DND-41 (cell line): ENCODE data around the gene DEPDC1.

Source experiments
- ATAC-seq: fragments of 200-7000 bp; cut with Tn5 transposase; 3 replicates; pipeline ENCODE4 v1.9.1; 2021; ENCODE audit warnings: low read depth; ENCODE audit not compliant: insufficient read depth
- DNase-seq: peaks from one replicate; pipeline ENCODE4 v3.0.0-alpha.2; 2020
- H2AFZ ChIP-seq: 2 replicates; pipeline ENCODE4 v1.6.0; 2012; ENCODE audit warnings: low read depth, low read length
- H3K27ac ChIP-seq: 2 replicates; pipeline ENCODE4 v1.5.1; 2012; ENCODE audit warnings: low read length, inconsistent platforms
- H3K27me3 ChIP-seq: fragments of 200-600 bp; sonication (generic); 2 replicates; pipeline ENCODE4 v1.6.0; 2012; ENCODE audit warnings: low read length, mild to moderate bottlenecking, inconsistent platforms; ENCODE audit not compliant: insufficient read depth, poor library complexity
- H3K36me3 ChIP-seq: 2 replicates; pipeline ENCODE4 v1.5.1; 2012; ENCODE audit warnings: low read length, inconsistent platforms; ENCODE audit not compliant: insufficient read depth
- H3K4me1 ChIP-seq: 2 replicates; pipeline ENCODE4 v1.5.1; 2012; ENCODE audit warnings: mild to moderate bottlenecking, low read length; ENCODE audit not compliant: insufficient read depth
- H3K4me2 ChIP-seq: 2 replicates; pipeline ENCODE4 v1.6.0; 2012; ENCODE audit warnings: mild to moderate bottlenecking, moderate library complexity, low read length, inconsistent platforms; ENCODE audit not compliant: insufficient read depth
- H3K4me3 ChIP-seq, 2 experiments: fragments of 200-600 bp in 1 of 2; shearing (Covaris generic) in 1 of 2; 2 replicates each; pipeline ENCODE4 v1.5.1; 2012 to 2016; ENCODE audit warnings: inconsistent platforms in 2 of 2, low read length in 2 of 2, mild to moderate bottlenecking in 2 of 2, low read depth in 1 of 2, moderate library complexity in 1 of 2
- H3K79me2 ChIP-seq: 2 replicates; pipeline ENCODE4 v1.6.0; 2012; ENCODE audit warnings: low read length, inconsistent platforms; ENCODE audit not compliant: insufficient read depth
- H3K9ac ChIP-seq: 2 replicates; pipeline ENCODE4 v1.6.0; 2012; ENCODE audit warnings: low read depth, mild to moderate bottlenecking, inconsistent platforms, low read length, moderate library complexity
- H3K9me3 ChIP-seq: 2 replicates; pipeline ENCODE4 v1.5.1; 2012; ENCODE audit warnings: low read length, moderate library complexity, mild to moderate bottlenecking, inconsistent platforms; ENCODE audit not compliant: insufficient read depth, severe bottlenecking
- H4K20me1 ChIP-seq: 2 replicates; pipeline ENCODE4 v1.6.0; 2012; ENCODE audit warnings: low read length; ENCODE audit not compliant: insufficient read depth
- CTCF ChIP-seq: IDR thresholded peaks from 2 replicates; pipeline ENCODE4 v1.5.1; 2012; ENCODE audit warnings: borderline replicate concordance, low read length, moderate library complexity, mild to moderate bottlenecking; ENCODE audit not compliant: poor library complexity, severe bottlenecking; ENCODE audit errors: extremely low read depth
- EZH2 ChIP-seq: IDR thresholded peaks from 3 replicates; pipeline ENCODE4 v1.6.1; 2012; ENCODE audit warnings: borderline replicate concordance, low read depth, mild to moderate bottlenecking, moderate library complexity, low read length, inconsistent platforms; ENCODE audit not compliant: severe bottlenecking

Gene DEPDC1

GRCh38 chr1:68496680-68497357, at the start of gene DEPDC1:
DEPDC1 (minus strand) TSS chr1:68497082; CDS start chr1:68496999, 83 bp downstream.
- Histone ChIP-seq H4K20me1 (no peaks in the 10 kb centered on the region), H3K9me3 (no peaks in the 10 kb centered on the region), H3K79me2 (peaks cover 40% of the 10 kb centered on the region), H3K27me3 (no peaks in the 10 kb centered on the region), H2AFZ (peak within 1 kb of the TSS; percentile 94), H3K36me3 (peaks cover 19% of the 10 kb centered on the region), H3K4me1 (peaks cover 52% of the 10 kb centered on the region), H3K27ac (peak within 1 kb of the TSS; percentile 90), H3K4me2 (peak within 1 kb of the TSS; percentile 90), H3K9ac (peak within 1 kb of the TSS; percentile 82), H3K4me3 (peak within 1 kb of the TSS; percentile 62 to 84)
- peak; percentile 89 for DNase-seq
- ATAC-seq = peak; percentile 93
- no peak for TF ChIP-seq CTCF

DNA sequence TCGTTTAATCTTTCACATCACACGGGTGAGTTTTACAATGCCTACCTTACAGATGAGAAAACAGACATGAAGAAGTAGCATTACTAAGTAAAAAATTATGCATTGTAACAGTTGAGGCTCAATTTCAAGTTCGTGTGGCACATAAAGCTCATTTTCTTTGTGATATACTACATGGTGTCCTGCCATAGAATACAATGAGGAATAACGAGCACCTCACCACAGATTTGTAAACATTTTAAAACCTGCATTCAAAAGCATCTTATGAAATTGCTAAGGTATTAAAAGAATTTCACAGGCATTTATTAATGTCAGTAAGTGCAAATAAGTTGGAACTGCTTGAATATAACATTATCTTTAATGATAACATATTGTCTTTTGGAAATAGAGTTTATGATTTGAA, 47.8 kb upstream of the DEPDC1 start:
- H2AFZ ChIP-seq = no peak overlapping the region
- DNase-seq (no peak), ATAC-seq (no peak)
- no peak overlapping the region for H3K4me3 ChIP-seq
- no peaks in the 10 kb centered on the region for H3K36me3 ChIP-seq
- no peak overlapping the region for H3K9ac ChIP-seq
- no peak for TF ChIP-seq EZH2
- no peak for TF ChIP-seq CTCF
- no peaks in the 10 kb centered on the region for H3K9me3 ChIP-seq
- H4K20me1 ChIP-seq = no peaks in the 10 kb centered on the region
- no peaks in the 10 kb centered on the region for H3K27me3 ChIP-seq
- H3K4me2 ChIP-seq = no peak overlapping the region
- no peak overlapping the region for H3K27ac ChIP-seq
- no peaks in the 10 kb centered on the region for H3K79me2 ChIP-seq
- no peaks in the 10 kb centered on the region for H3K4me1 ChIP-seq

DNA sequence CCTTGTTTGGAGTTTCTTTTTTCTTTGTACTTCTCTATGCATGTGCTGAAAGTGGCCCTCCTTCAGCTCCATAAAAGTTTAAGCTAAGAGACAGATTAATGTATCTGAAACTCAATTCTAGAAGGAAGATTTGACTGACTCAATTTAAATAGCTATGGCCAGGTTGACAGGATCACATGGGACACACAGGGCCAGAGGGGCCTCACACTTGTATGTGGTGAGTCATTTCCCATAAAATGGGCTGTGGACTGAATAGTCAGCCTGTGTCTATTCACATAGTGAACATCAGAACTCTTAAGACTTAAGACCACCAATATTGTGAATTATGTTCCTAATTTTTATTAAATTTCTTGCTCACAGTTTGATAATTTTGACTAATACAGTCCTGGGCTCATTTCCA, 45.7 kb upstream of the DEPDC1 start:
- Histone ChIP-seq H4K20me1 (no peaks in the 10 kb centered on the region), H3K79me2 (no peaks in the 10 kb centered on the region), H3K4me2 (no peak overlapping the region), H2AFZ (no peak overlapping the region), H3K9me3 (no peaks in the 10 kb centered on the region), H3K27me3 (no peaks in the 10 kb centered on the region), H3K9ac (no peak overlapping the region), H3K36me3 (no peaks in the 10 kb centered on the region), H3K27ac (no peak overlapping the region), H3K4me1 (no peaks in the 10 kb centered on the region), H3K4me3 (no peak overlapping the region)
- ATAC-seq (no peak), DNase-seq (no peak)
- TF ChIP-seq CTCF (no peak), EZH2 (no peak)

- Histone ChIP-seq H3K4me3 (no peak overlapping the region), H3K36me3 (no peaks in the 10 kb centered on the region), H2AFZ (no peak overlapping the region), H3K9me3 (no peaks in the 10 kb centered on the region), H3K4me1 (no peaks in the 10 kb centered on the region), H4K20me1 (no peaks in the 10 kb centered on the region), H3K9ac (no peak overlapping the region), H3K79me2 (no peaks in the 10 kb centered on the region), H3K27me3 (no peaks in the 10 kb centered on the region), H3K27ac (no peak overlapping the region), H3K4me2 (no peak overlapping the region)
- TF ChIP-seq CTCF = no peak
- no peak for TF ChIP-seq EZH2
- ATAC-seq (no peak), DNase-seq (no peak)
Measured at GRCh38 chr1:68538941-68539340, 42.1 kb upstream of the DEPDC1 start.
